IMR-90 (cell line): ENCODE data around the gene FRMD3.

Experiments
- BHLHE40 ChIP-seq: fragments of 150-350 bp; IDR thresholded peaks from 2 replicates; pipeline ENCODE4 v1.6.1; 2016; ENCODE audit warnings: mild to moderate bottlenecking, low read depth, low read length
- FOS ChIP-seq: fragments of 150-350 bp; IDR thresholded peaks from 2 replicates; pipeline ENCODE4 v1.6.1; 2016; ENCODE audit warnings: low read depth, low read length
- MAFK ChIP-seq: IDR thresholded peaks from 2 replicates; pipeline ENCODE4 v1.6.1; 2012; ENCODE audit warnings: low read depth, low read length, improper control_type of control experiment
- MAZ ChIP-seq: IDR thresholded peaks from 2 replicates; pipeline ENCODE4 v1.6.1; 2012; ENCODE audit warnings: low read depth, mild to moderate bottlenecking, low read length, improper control_type of control experiment, moderate library complexity, borderline replicate concordance
- POLR2A ChIP-seq: IDR thresholded peaks from 2 replicates; pipeline ENCODE4 v1.6.1; 2012; ENCODE audit warnings: mild to moderate bottlenecking, low read depth, low read length
- RAD21 ChIP-seq: IDR thresholded peaks from 2 replicates; pipeline ENCODE4 v1.6.1; 2012; ENCODE audit warnings: low read length, improper control_type of control experiment
- RCOR1 ChIP-seq: IDR thresholded peaks from 2 replicates; pipeline ENCODE4 v1.6.1; 2012; ENCODE audit warnings: mild to moderate bottlenecking, low read length, improper control_type of control experiment; ENCODE audit not compliant: insufficient replicate concordance
- SMC3 ChIP-seq: fragments of 150-350 bp; IDR thresholded peaks from 2 replicates; pipeline ENCODE4 v1.6.1; 2016; ENCODE audit warnings: low read depth, mild to moderate bottlenecking, antibody characterized with exemption, low read length, moderate library complexity
- TF ChIP-seq, protein P1 (sequence below): conservative IDR thresholded peaks from 2 replicates; pipeline ENCODE4 v1.5.1; 2012; ENCODE audit warnings: mild to moderate bottlenecking, low read depth, low read length, improper control_type of control experiment

DNA sequence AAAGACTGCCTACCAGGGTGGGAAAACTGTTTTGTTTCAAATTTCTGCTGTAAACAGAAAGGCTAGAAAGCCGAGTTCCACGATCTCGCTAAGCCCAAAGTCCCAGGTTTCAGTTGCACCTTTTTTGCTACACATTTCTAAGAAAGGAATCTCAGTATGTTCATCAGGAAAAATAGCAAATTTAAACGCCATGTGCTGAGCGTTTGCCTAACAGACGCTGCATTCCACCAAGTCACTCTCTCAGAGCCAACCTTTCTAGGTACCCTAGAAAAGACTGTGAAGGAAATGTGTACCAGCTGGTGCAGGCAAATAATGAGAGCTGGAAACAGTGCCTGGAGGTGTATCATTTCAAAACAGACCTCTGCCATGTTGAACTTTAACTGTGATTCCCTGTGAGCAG is 71.8 kb downstream of the FRMD3 start:
- TF ChIP-seq, protein P1, sequence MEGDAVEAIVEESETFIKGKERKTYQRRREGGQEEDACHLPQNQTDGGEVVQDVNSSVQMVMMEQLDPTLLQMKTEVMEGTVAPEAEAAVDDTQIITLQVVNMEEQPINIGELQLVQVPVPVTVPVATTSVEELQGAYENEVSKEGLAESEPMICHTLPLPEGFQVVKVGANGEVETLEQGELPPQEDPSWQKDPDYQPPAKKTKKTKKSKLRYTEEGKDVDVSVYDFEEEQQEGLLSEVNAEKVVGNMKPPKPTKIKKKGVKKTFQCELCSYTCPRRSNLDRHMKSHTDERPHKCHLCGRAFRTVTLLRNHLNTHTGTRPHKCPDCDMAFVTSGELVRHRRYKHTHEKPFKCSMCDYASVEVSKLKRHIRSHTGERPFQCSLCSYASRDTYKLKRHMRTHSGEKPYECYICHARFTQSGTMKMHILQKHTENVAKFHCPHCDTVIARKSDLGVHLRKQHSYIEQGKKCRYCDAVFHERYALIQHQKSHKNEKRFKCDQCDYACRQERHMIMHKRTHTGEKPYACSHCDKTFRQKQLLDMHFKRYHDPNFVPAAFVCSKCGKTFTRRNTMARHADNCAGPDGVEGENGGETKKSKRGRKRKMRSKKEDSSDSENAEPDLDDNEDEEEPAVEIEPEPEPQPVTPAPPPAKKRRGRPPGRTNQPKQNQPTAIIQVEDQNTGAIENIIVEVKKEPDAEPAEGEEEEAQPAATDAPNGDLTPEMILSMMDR: no peak
- no peak for TF ChIP-seq MAZ
- TF ChIP-seq POLR2A: no peak
- no peak for TF ChIP-seq SMC3
- TF ChIP-seq RAD21: no peak
- no peak for TF ChIP-seq MAFK
- TF ChIP-seq FOS: no peak
- no peak for TF ChIP-seq RCOR1
- TF ChIP-seq BHLHE40: no peak
